Mesenchymal stem cell (in vitro differentiated cells and primary cell): ENCODE measurements around the gene CDA.

Experiments used
- DNase-seq: peaks from one replicate; pipeline ENCODE4 v3.0.0-alpha.2; 2013
- H2AFZ ChIP-seq: one replicate; pipeline ENCODE4 v1.6.1; 2013; ENCODE audit warnings: low read depth, mild to moderate bottlenecking, control low read depth, inconsistent platforms, low read length, moderate library complexity
- H2AK5ac ChIP-seq: 2 replicates; pipeline ENCODE4 v1.6.1; 2013; ENCODE audit warnings: low read length, moderate library complexity, mild to moderate bottlenecking, inconsistent platforms; ENCODE audit not compliant: severe bottlenecking
- H2BK120ac ChIP-seq: one replicate; pipeline ENCODE4 v1.6.1; 2013; ENCODE audit warnings: low read depth, mild to moderate bottlenecking, inconsistent platforms, low read length, moderate library complexity
- H2BK12ac ChIP-seq, 2 experiments: one replicate each; pipeline ENCODE4 v1.6.1; 2013; ENCODE audit warnings: inconsistent platforms in 2 of 2, low read length in 2 of 2, mild to moderate bottlenecking in 2 of 2, moderate library complexity in 2 of 2, control low read depth in 1 of 2
- H2BK15ac ChIP-seq: one replicate; pipeline ENCODE4 v1.6.1; 2013; ENCODE audit warnings: mild to moderate bottlenecking, low read depth, inconsistent platforms; ENCODE audit not compliant: poor library complexity, severe bottlenecking
- H2BK5ac ChIP-seq: 2 replicates; pipeline ENCODE4 v1.6.1; 2013; ENCODE audit warnings: low read depth, mild to moderate bottlenecking, low read length, control low read depth, inconsistent platforms; ENCODE audit not compliant: poor library complexity, severe bottlenecking
- H3K14ac ChIP-seq, 2 experiments: one replicate each; pipeline ENCODE4 v1.6.1; 2013; ENCODE audit warnings: inconsistent platforms in 2 of 2, low read length in 2 of 2, control low read depth in 1 of 2, mild to moderate bottlenecking in 1 of 2, moderate library complexity in 1 of 2
- H3K18ac ChIP-seq, 2 experiments: one replicate each; pipeline ENCODE4 v1.6.1; 2013; ENCODE audit warnings: inconsistent platforms in 2 of 2, low read length in 2 of 2, control low read depth in 1 of 2, low read depth in 1 of 2, mild to moderate bottlenecking in 1 of 2
- H3K23ac ChIP-seq, 2 experiments: one replicate each; pipeline ENCODE4 v1.6.1; 2013; ENCODE audit warnings: inconsistent platforms in 2 of 2, low read length in 2 of 2, mild to moderate bottlenecking in 2 of 2, moderate library complexity in 2 of 2, control low read depth in 1 of 2
- H3K27ac ChIP-seq: 2 replicates; pipeline ENCODE4 v1.5.1; 2013; ENCODE audit warnings: mild to moderate bottlenecking, moderate library complexity, low read length, control low read depth, inconsistent platforms; ENCODE audit not compliant: poor library complexity, severe bottlenecking
- H3K27me3 ChIP-seq, 2 experiments: 2 replicates each; pipeline versions ENCODE4 v1.6.1 to v1.7.0; 2013; ENCODE audit warnings: low read length in 2 of 2, mild to moderate bottlenecking in 2 of 2, moderate library complexity in 2 of 2, control low read depth in 1 of 2, inconsistent platforms in 1 of 2; ENCODE audit not compliant: control insufficient read depth in 1 of 2, insufficient read depth in 1 of 2
- H3K36me3 ChIP-seq, 2 experiments: 2 replicates each; pipeline versions ENCODE4 v1.6.1 to v1.7.0; 2013; ENCODE audit warnings: low read length in 2 of 2, control low read depth in 1 of 2, inconsistent platforms in 1 of 2, low read depth in 1 of 2, mild to moderate bottlenecking in 1 of 2; ENCODE audit not compliant: insufficient read depth in 2 of 2, control insufficient read depth in 1 of 2
- H3K4ac ChIP-seq, 2 experiments: one replicate each; pipeline ENCODE4 v1.6.1; 2013; ENCODE audit warnings: inconsistent platforms in 2 of 2, low read length in 2 of 2, mild to moderate bottlenecking in 2 of 2, moderate library complexity in 2 of 2, control low read depth in 1 of 2, low read depth in 1 of 2
- H3K4me1 ChIP-seq: 2 replicates; pipeline ENCODE4 v1.6.1; 2013; ENCODE audit warnings: low read depth, low read length, control low read depth; ENCODE audit not compliant: control insufficient read depth, insufficient read depth
- H3K4me2 ChIP-seq: 2 replicates; pipeline ENCODE4 v1.6.1; 2013; ENCODE audit warnings: low read length, mild to moderate bottlenecking, inconsistent platforms; ENCODE audit not compliant: poor library complexity, severe bottlenecking
- H3K4me3 ChIP-seq, 2 experiments: 2 replicates each; pipeline versions ENCODE4 v1.5.1 to v1.7.0; 2013; ENCODE audit warnings: low read length in 2 of 2, mild to moderate bottlenecking in 2 of 2, control low read depth in 1 of 2, low read depth in 1 of 2; ENCODE audit not compliant: insufficient read depth in 1 of 2
- H3K79me1 ChIP-seq: replicated peaks from 2 replicates; pipeline ENCODE4 v1.6.1; 2013; ENCODE audit warnings: mild to moderate bottlenecking, control low read depth, low read length, inconsistent platforms; ENCODE audit not compliant: poor library complexity, severe bottlenecking
- H3K9ac ChIP-seq: 2 replicates; pipeline ENCODE4 v1.7.0; 2013; ENCODE audit warnings: mild to moderate bottlenecking, low read length, moderate library complexity
- H3K9me3 ChIP-seq: 2 replicates; pipeline ENCODE4 v1.7.0; 2013; ENCODE audit warnings: mild to moderate bottlenecking, low read length; ENCODE audit not compliant: control insufficient read depth
- H4K8ac ChIP-seq: one replicate; pipeline ENCODE4 v1.6.1; 2013; ENCODE audit warnings: inconsistent platforms, mild to moderate bottlenecking, low read length, moderate library complexity
- H4K91ac ChIP-seq: one replicate; pipeline ENCODE4 v1.6.1; 2013; ENCODE audit warnings: mild to moderate bottlenecking, low read length, inconsistent platforms
- WGBS: methylation state at CpG from one replicate; pipeline ENCODE4 v1.1.7; 2013; ENCODE audit warnings: mixed read lengths; 5-methylcytosine and 5-hydroxymethylcytosine counted together

The CDA gene

DNA sequence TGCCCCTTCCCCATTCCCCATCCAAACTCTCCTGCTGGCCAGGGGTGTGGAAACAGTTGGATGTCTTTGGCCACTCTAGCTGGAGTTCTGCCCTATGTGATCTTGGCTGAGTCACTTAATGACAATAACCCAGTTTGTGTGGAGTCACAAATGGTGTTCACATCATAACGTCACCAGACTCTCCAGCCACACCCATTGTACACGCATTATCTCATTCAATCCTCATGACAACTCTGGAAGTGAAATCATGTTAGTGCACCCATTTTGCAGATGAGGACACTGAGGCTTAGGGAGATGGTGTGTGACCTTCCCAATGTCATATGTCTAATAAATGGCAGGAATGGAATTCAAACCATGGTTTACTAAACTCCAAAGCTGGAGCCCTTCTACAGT, 1.2 kb upstream of the CDA start:
- DNase-seq = peak; percentile 46
- H3K36me3 ChIP-seq = no peaks in the 10 kb centered on the region
- H2BK120ac ChIP-seq = no peak overlapping the region
- H3K9ac ChIP-seq = peak overlapping the region; percentile 43
- peaks cover 16% of the 10 kb centered on the region for H3K4me1 ChIP-seq
- WGBS = no CpG with 5 or more reads among the region's 2 CpGs
- no peak overlapping the region for H2BK12ac ChIP-seq
- no peak overlapping the region for H3K27ac ChIP-seq
- no peak overlapping the region for H3K4ac ChIP-seq
- no peaks in the 10 kb centered on the region for H3K9me3 ChIP-seq
- H3K23ac ChIP-seq = no peak overlapping the region
- no peak overlapping the region for H3K18ac ChIP-seq
- no peak overlapping the region for H4K8ac ChIP-seq
- H2BK5ac ChIP-seq = no peak overlapping the region
- H2BK15ac ChIP-seq = no peak overlapping the region
- no peak overlapping the region for H2AFZ ChIP-seq
- no peak overlapping the region for H4K91ac ChIP-seq
- no peak overlapping the region for H2AK5ac ChIP-seq
- H3K4me3 ChIP-seq = no peak overlapping the region
- H3K14ac ChIP-seq = no peak overlapping the region
- no peaks in the 10 kb centered on the region for H3K27me3 ChIP-seq
- H3K4me2 ChIP-seq = no peak overlapping the region
- no peaks in the 10 kb centered on the region for H3K79me1 ChIP-seq

DNA sequence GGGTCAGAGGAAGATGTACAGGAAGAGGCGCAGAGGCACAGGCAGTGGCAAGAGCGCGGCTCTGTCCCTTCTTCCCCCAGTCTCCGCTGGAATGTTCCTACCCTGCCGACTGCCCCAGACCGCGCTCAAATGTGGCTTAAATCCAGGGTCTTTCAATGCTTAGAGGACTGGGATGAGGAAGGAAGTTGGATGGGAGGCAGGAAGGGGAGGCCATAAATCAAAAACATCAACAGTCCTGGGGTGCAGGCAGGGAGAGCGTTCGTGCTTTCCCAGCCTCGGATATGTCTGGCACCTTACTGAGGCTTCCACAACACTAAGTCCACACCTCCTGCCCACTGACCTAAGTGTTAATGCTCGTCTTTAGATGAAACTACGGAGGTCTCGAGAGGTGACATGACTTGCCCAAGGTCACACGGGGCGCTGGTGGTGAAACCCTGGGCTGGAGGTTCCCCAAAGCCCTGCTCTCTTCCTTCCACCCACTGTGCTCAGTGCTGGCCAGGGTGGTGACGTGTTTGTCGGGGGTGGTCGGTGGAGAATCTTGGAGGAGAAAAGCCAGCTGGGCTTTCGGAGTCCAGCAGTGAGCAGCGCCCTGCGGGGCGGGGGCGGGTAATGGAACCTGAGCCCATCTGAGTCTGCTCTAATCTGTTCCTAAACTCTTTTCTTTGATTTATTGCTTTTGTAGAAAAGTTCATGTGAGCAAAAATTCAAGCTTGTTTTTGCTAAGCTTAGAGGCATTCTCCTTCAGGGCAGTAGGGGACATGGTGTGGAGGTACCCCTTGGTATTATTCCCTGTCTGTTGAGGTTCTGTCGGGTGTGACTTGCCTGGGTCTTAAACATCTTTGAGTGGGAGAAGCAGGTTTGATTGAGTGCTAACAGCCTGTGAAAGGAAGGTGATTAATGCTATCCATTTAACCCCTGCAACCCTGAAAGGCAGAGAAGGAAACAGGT, 708 bp downstream of the CDA start:
- no peak overlapping the region for H2BK15ac ChIP-seq
- no peaks in the 10 kb centered on the region for H3K27me3 ChIP-seq
- no peak overlapping the region for H3K27ac ChIP-seq
- no peak overlapping the region for H2BK5ac ChIP-seq
- WGBS = 19% methylated on average over 20 of the region's 24 CpGs
- H3K4me1 ChIP-seq = peaks cover 16% of the 10 kb centered on the region
- no peak overlapping the region for H2AK5ac ChIP-seq
- H3K23ac ChIP-seq = no peak overlapping the region
- no peaks in the 10 kb centered on the region for H3K36me3 ChIP-seq
- no peaks in the 10 kb centered on the region for H3K79me1 ChIP-seq
- H3K4ac ChIP-seq = no peak overlapping the region
- no peak overlapping the region for H4K91ac ChIP-seq
- peak overlapping the region; percentile 69 to 86 for H2BK12ac ChIP-seq
- peak overlapping the region; percentile 49 for H3K9ac ChIP-seq
- peak overlapping the region; percentile 21 for H2AFZ ChIP-seq
- peak overlapping the region; percentile 67 for H3K4me2 ChIP-seq
- no peak overlapping the region for H2BK120ac ChIP-seq
- no peaks in the 10 kb centered on the region for H3K9me3 ChIP-seq
- peak overlapping the region in 1 of 2 experiments; percentile 53 for H3K4me3 ChIP-seq
- H3K18ac ChIP-seq = peak overlapping the region; percentile 8 to 40
- peak overlapping the region in 1 of 2 experiments; percentile 37 for H3K14ac ChIP-seq
- peak overlapping the region; percentile 20 for H4K8ac ChIP-seq
- peak; percentile 67 for DNase-seq

DNA sequence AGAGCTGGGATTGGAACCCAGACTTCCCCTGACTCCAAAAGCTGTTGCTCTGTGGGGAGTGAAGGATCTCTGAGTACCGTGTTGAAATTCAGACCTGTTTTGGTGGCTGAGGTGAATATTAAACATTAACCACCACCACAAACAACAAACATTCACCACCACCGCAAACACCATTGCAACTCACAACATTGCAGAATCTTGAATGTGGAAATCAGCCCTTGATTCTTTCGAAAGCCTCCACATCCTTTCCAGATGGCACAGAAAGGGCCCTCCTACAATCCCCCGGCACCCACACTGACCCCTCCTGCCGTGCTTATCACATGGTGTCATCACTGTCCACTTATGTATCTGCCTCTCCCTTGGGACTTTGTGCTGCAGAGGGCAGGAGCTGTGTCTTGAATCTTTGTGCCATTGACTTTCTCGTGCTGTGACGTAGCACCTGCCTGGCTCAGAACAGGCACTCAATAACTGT, 1.4 kb downstream of the CDA start:
- 61% methylated on average over 6 of the region's 7 CpGs for WGBS
- Histone ChIP-seq H3K27me3 (no peaks in the 10 kb centered on the region), H3K4me3 (peak overlapping the region in 1 of 2 experiments; percentile 53)

DNA sequence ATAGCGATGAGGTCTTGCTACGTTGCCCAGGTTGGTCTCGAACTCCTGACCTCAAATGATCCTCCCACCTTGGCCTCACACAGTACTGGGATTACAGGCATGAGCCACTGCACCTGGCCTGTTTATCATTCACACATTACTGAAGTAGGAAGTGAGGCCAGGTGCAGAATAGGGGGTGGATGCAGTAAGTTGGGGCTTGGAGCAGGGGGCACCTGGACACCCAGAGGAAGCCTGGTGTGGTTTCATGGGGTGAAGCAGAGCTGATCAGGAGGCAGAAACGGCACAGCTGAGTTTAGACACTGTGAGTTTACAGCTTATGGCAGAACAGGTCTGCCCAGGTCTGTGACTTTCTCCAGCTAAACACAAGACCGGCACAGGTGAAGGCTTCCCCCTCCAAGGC, 4.9 kb downstream of the CDA start:
- Histone ChIP-seq H4K8ac (no peak overlapping the region), H3K36me3 (no peaks in the 10 kb centered on the region), H3K4me3 (no peak overlapping the region), H2BK15ac (no peak overlapping the region), H3K79me1 (no peaks in the 10 kb centered on the region), H3K9ac (no peak overlapping the region), H2BK5ac (no peak overlapping the region), H3K4me1 (peaks cover 14% of the 10 kb centered on the region), H2AFZ (no peak overlapping the region), H3K14ac (no peak overlapping the region), H3K4me2 (no peak overlapping the region), H3K27me3 (no peaks in the 10 kb centered on the region), H3K4ac (no peak overlapping the region), H3K9me3 (no peaks in the 10 kb centered on the region), H3K27ac (no peak overlapping the region), H3K18ac (no peak overlapping the region), H4K91ac (no peak overlapping the region), H2BK120ac (no peak overlapping the region), H2AK5ac (no peak overlapping the region), H3K23ac (no peak overlapping the region), H2BK12ac (no peak overlapping the region)
- no peak for DNase-seq
- WGBS = 91% methylated on average over 4 of the region's 5 CpGs

More for the DNA sequence above, 1.4 kb downstream of the CDA start:
- no peak overlapping the region for H2AFZ ChIP-seq
- no peak overlapping the region for H2BK120ac ChIP-seq
- H3K4me2 ChIP-seq = no peak overlapping the region
- H3K23ac ChIP-seq = no peak overlapping the region
- no peak overlapping the region for H3K27ac ChIP-seq
- H2BK5ac ChIP-seq = no peak overlapping the region
- peak; percentile 80 for DNase-seq
- no peak overlapping the region for H3K4ac ChIP-seq
- no peaks in the 10 kb centered on the region for H3K9me3 ChIP-seq
- no peaks in the 10 kb centered on the region for H3K79me1 ChIP-seq
- peaks cover 16% of the 10 kb centered on the region for H3K4me1 ChIP-seq
- H4K8ac ChIP-seq = peak overlapping the region; percentile 20
- H3K14ac ChIP-seq = peak overlapping the region in 1 of 2 experiments; percentile 13
- no peak overlapping the region for H2AK5ac ChIP-seq
- H2BK15ac ChIP-seq = no peak overlapping the region
- no peak overlapping the region for H3K18ac ChIP-seq
- no peak overlapping the region for H2BK12ac ChIP-seq
- peak overlapping the region; percentile 49 for H3K9ac ChIP-seq
- H3K36me3 ChIP-seq = no peaks in the 10 kb centered on the region
- H4K91ac ChIP-seq = no peak overlapping the region
